Keratinocyte (primary cell): ENCODE data around the gene ZNF627.

Source experiments
- CTCF ChIP-seq, 3 experiments: IDR thresholded peaks in 1 of 3; conservative IDR thresholded peaks in 1 of 3; optimal IDR thresholded peaks in 1 of 3; 2 replicates in 2 of 3; 3 replicates in 1 of 3; pipeline versions ENCODE3 to v1.5.1; 2011; ENCODE audit warnings: low read length in 3 of 3, mild to moderate bottlenecking in 3 of 3, moderate library complexity in 2 of 3, control low read depth in 1 of 3, inconsistent platforms in 1 of 3; ENCODE audit not compliant: insufficient read depth in 2 of 3; ENCODE audit errors: extremely low read depth in 1 of 3
- EZH2 ChIP-seq: IDR thresholded peaks from one replicate; pipeline ENCODE4 v1.6.1; 2012; ENCODE audit warnings: inconsistent platforms, mild to moderate bottlenecking, low read length, moderate library complexity

- TF ChIP-seq CTCF (optimal IDR thresholded peaks at IDR 0.05 in 1 of 3, IDR thresholded peaks at IDR 0.05 in 1 of 3, conservative IDR thresholded peaks at IDR 0.05 in 1 of 3; ENCODE audit: extremely low read depth in 1 of 3, insufficient read depth in 2 of 3, low read length in 3 of 3), result no peak
- no peak for TF ChIP-seq EZH2
Observed at GRCh38 chr19:11550265-11550664, 47.0 kb upstream of the ZNF627 start.
